GM19455 (cell line): ENCODE results near the gene SLC52A3.
"Not testable (repeated sequence)": the region's sequence is repeated elsewhere in the genome, so short reads cannot be mapped to it uniquely, and the experiment has no call there.

Experiments used
- ATAC-seq: cut with Tn5 transposase; IDR thresholded peaks from one replicate; pipeline ENCODE4 v1.9.1; 2021; ENCODE audit not compliant: unreplicated experiment

Gene SLC52A3

GRCh38 chr20:730005-730404 is 38.3 kb downstream of the SLC52A3 start:
- no peak for ATAC-seq

- ATAC-seq = no peak
Measured at GRCh38 chr20:728256-728944, 39.9 kb downstream of the SLC52A3 start.

GRCh38 chr20:726160-726559 is 42.1 kb downstream of the SLC52A3 start:
- no peak for ATAC-seq

- ATAC-seq = no peak
Measured at GRCh38 chr20:725491-725890, 42.8 kb downstream of the SLC52A3 start.

- ATAC-seq = not testable (repeated sequence)
Measured at GRCh38 chr20:724797-725196, 43.5 kb downstream of the SLC52A3 start.

- ATAC-seq = no peak
Measured at GRCh38 chr20:723756-724155, 44.5 kb downstream of the SLC52A3 start.

GRCh38 chr20:722822-723644 is 45.3 kb downstream of the SLC52A3 start:
- ATAC-seq = no peak

GRCh38 chr20:721876-722275 is 46.4 kb downstream of the SLC52A3 start:
- ATAC-seq = no peak

GRCh38 chr20:719816-720215 is 48.5 kb downstream of the SLC52A3 start:
- no peak for ATAC-seq

- ATAC-seq = no peak
Measured at GRCh38 chr20:719068-719467, 49.2 kb downstream of the SLC52A3 start.

GRCh38 chr20:717832-718231 is 50.5 kb downstream of the SLC52A3 start:
- ATAC-seq = no peak

- no peak for ATAC-seq
Measured at GRCh38 chr20:717271-717670, 51.0 kb downstream of the SLC52A3 start.

GRCh38 chr20:714453-714852 is 53.8 kb downstream of the SLC52A3 start:
- ATAC-seq = no peak

GRCh38 chr20:711576-711975 is 56.7 kb downstream of the SLC52A3 start:
- no peak for ATAC-seq

GRCh38 chr20:710780-711450 is 57.4 kb downstream of the SLC52A3 start:
- no peak for ATAC-seq
